LNCaP clone FGC (cell line): ENCODE measurements around the gene ZC3H18.

Experiments used
- DNase-seq: peaks from one replicate; pipeline ENCODE4 v3.0.0-alpha.2; 2011; ENCODE audit warnings: low read depth
- H3K4me3 ChIP-seq: 2 replicates; pipeline ENCODE4 v1.5.1; 2011; ENCODE audit warnings: mild to moderate bottlenecking, low read depth, low read length, control low read depth
- TF ChIP-seq, protein P1 (sequence below): IDR thresholded peaks from 2 replicates; pipeline ENCODE4 v1.5.1; 2012; ENCODE audit warnings: mild to moderate bottlenecking; ENCODE audit not compliant: control insufficient read depth, insufficient read depth; ENCODE audit errors: extremely low read depth

The ZC3H18 gene

GRCh38 chr16:88640039-88640495, 69.9 kb downstream of the ZC3H18 start:
- TF ChIP-seq, protein P1, sequence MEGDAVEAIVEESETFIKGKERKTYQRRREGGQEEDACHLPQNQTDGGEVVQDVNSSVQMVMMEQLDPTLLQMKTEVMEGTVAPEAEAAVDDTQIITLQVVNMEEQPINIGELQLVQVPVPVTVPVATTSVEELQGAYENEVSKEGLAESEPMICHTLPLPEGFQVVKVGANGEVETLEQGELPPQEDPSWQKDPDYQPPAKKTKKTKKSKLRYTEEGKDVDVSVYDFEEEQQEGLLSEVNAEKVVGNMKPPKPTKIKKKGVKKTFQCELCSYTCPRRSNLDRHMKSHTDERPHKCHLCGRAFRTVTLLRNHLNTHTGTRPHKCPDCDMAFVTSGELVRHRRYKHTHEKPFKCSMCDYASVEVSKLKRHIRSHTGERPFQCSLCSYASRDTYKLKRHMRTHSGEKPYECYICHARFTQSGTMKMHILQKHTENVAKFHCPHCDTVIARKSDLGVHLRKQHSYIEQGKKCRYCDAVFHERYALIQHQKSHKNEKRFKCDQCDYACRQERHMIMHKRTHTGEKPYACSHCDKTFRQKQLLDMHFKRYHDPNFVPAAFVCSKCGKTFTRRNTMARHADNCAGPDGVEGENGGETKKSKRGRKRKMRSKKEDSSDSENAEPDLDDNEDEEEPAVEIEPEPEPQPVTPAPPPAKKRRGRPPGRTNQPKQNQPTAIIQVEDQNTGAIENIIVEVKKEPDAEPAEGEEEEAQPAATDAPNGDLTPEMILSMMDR = no peak
- DNase-seq = no peak

GRCh38 chr16:88640498-88641247, 70.5 kb downstream of the ZC3H18 start:
- no peak for DNase-seq
- no peak overlapping the region for H3K4me3 ChIP-seq
- TF ChIP-seq, protein P1 = no peak

More at GRCh38 chr16:88640039-88640495, 69.9 kb downstream of the ZC3H18 start:
- no peak overlapping the region for H3K4me3 ChIP-seq

DNA sequence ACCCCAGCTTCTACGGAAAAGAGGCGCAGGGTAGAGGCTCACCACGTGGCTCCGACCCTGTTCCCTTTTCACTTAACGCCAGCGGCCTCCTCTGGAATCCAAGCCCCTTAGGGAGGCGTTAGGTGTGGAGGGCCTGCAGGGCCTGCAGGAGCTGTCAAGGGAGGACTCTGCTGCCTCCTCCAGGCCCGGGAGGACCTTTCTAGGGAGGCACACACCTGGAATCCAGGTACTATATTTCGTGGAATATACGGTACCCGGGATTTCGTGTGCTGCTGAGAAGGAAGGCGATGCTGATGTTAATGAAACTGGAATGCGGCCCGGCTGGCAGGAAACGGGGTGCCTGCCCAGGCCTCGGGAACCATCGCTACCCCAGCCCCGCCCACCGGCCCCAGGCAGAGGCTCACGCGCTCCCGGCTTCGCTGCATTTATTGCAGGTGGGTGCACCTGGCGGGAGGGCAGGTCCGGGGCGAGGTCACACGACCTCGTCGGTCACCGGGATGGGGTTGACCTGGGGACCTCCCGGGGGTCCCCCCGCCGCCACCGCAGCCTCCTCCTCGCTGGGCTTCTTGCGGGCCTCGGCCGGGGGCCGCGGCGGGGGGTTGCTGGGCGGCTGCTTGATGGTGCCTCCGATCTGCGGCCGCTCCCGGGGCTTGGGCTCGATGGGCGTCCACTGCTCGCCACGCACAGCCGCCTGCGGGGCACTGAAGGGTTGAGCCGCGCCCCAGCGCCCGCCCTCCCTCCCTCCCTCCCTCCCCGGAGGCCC, 72.9 kb downstream of the ZC3H18 start:
- no peak for DNase-seq
- H3K4me3 ChIP-seq = no peak overlapping the region
- TF ChIP-seq, protein P1 = no peak

DNA sequence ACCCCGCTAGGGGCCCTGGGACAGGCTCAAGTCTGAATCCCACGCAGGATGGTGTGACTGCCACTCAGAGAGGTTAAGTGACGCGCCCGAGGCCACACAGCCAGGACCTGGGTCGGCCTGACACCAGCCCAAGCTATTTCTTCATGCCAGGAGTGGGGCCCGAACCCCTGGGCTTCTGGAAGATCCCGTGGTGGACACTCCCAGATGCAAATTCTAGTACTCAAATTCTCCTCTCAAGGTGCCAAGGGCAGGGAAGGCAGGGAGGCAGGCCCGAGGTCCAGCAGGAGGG, 73.4 kb downstream of the ZC3H18 start:
- DNase-seq = no peak
- TF ChIP-seq, protein P1 = no peak
- no peak overlapping the region for H3K4me3 ChIP-seq

DNA sequence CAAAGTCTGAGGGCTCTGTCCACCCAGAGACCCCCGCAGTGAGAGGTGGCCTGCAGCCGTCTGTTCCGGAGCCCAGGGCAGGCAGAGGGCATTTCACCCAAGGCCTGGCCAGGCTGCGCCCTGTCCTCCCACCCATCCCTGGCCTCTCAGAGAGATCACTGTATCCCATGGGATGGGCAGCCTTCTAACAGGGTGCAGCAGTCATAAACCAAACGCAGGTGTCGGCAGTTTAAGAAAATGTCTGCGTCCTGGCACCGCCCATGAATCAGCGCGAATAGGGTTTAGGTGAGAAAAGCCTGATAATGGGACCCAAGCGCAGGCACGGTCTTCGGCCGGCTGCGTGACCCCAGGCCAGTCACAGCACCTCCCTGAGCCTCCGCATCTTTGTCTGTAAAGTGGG, 75.3 kb downstream of the ZC3H18 start:
- DNase-seq = no peak
- TF ChIP-seq, protein P1 = no peak
- no peak overlapping the region for H3K4me3 ChIP-seq

GRCh38 chr16:88645941-88646340, 75.7 kb downstream of the ZC3H18 start:
- no peak overlapping the region for H3K4me3 ChIP-seq
- TF ChIP-seq, protein P1 = no peak

More at GRCh38 chr16:88645941-88646340, 75.7 kb downstream of the ZC3H18 start:
- DNase-seq = no peak
